A549 (cell line): ENCODE data around the gene POLQ. TPM values are rescaled to one million over a fixed set of nuclear protein-coding genes. Genes with fewer than 3 reads are reported as not detected.
A peak's percentile ranks its signal among the peaks of the same experiment; 100 is the strongest.
"Not testable (repeated sequence)": the region's sequence is repeated elsewhere in the genome, so short reads cannot be mapped to it uniquely, and the experiment has no call there.

Source experiments
- ATAC-seq, 2 experiments: fragments of 200-7000 bp in 1 of 2; fragments of >200 bp in 1 of 2; cut with Nextera tagmentation in 1 of 2; cut with Tn5 transposase in 1 of 2; 3 replicates each; pipeline versions ENCODE4 v1.8.0 to v1.9.1; 2018 to 2020; ENCODE audit warnings: mild to moderate bottlenecking in 1 of 2, moderate library complexity in 1 of 2
- CTCF ChIA-PET: fragments of 300-600 bp; sonication (Branson Sonifier 250); formaldehyde crosslinking; extraction: SDS; loops from one replicate; lab custom pipeline; 2021; ENCODE audit warnings: antibody characterized with exemption, inconsistent platforms; lab: Yijun Ruan, JAX
- POLR2A ChIA-PET: fragments of 350-600 bp; formaldehyde crosslinking; extraction: SDS; loops from one replicate; lab custom pipeline; 2021; ENCODE audit warnings: antibody characterized with exemption, inconsistent platforms; lab: Yijun Ruan, JAX
- DNase-seq, 2 experiments: peaks; one replicate each; pipeline versions ENCODE4 v3.0.0 to v3.0.0-alpha.2; 2011 to 2016; ENCODE audit warnings: low read depth in 1 of 2, low spot score in 1 of 2
- FAIRE-seq: peaks from 2 replicates; lab custom pipeline; 2011; peaks lifted over from hg19 to GRCh38; lab: Jason Lieb, UNC
- H3K27ac ChIP-seq, 2 experiments: fragments of >200 bp; sonication (Bioruptor Twin); formaldehyde crosslinking; 3 replicates each; pipeline ENCODE4 v1.5.1; 2016 to 2017
- H3K4me1 ChIP-seq: fragments of >200 bp; sonication (Bioruptor Twin); formaldehyde crosslinking; 3 replicates; pipeline ENCODE4 v1.6.1; 2016
- H3K4me2 ChIP-seq: fragments of >200 bp; sonication (Bioruptor Twin); formaldehyde crosslinking; 3 replicates; pipeline ENCODE4 v1.6.1; 2016
- H3K4me3 ChIP-seq: fragments of >200 bp; sonication (Bioruptor Twin); formaldehyde crosslinking; 3 replicates; pipeline ENCODE4 v1.5.1; 2016
- H3K9me3 ChIP-seq: fragments of >200 bp; sonication (Bioruptor Twin); formaldehyde crosslinking; 3 replicates; pipeline ENCODE4 v1.6.1; 2016
- CBX8 ChIP-seq: fragments of 200-600 bp; sonication (generic); IDR thresholded peaks from 2 replicates; pipeline ENCODE4 v1.6.1; 2016
- EHMT2 ChIP-seq: fragments of 200-600 bp; sonication (generic); IDR thresholded peaks from 2 replicates; pipeline ENCODE4 v1.6.1; 2016; ENCODE audit warnings: antibody characterized with exemption, low read depth, mild to moderate bottlenecking, moderate library complexity
- FOSL2 ChIP-seq, 2 experiments: fragments of 450-650 bp in 1 of 2; fragments of >200 bp in 1 of 2; sonication (Bioruptor Twin) in 1 of 2; formaldehyde crosslinking; IDR thresholded peaks; 2 replicates each; pipeline versions ENCODE4 v1.5.0 to v1.6.1; 2016 to 2020; ENCODE audit warnings: mild to moderate bottlenecking in 1 of 2, moderate library complexity in 1 of 2
- HDAC2 ChIP-seq: fragments of 200-600 bp; sonication (generic); IDR thresholded peaks from 2 replicates; pipeline ENCODE4 v1.6.1; 2016
- HEYL ChIP-seq: fragments of 250-450 bp; sonication (Bioruptor Pico); IDR thresholded peaks from 2 replicates; pipeline ENCODE4 v1.8.0; 2021; ENCODE audit warnings: mild to moderate bottlenecking, moderate library complexity
- HOXB5 ChIP-seq: fragments of 250-450 bp; sonication (Bioruptor Pico); IDR thresholded peaks from 2 replicates; pipeline ENCODE4 v1.5.0; 2020; ENCODE audit warnings: mild to moderate bottlenecking, moderate library complexity
- JUNB ChIP-seq: fragments of >200 bp; sonication (Bioruptor Twin); formaldehyde crosslinking; IDR thresholded peaks from 2 replicates; pipeline ENCODE4 v1.6.1; 2016
- MAFK ChIP-seq: fragments of 450-650 bp; IDR thresholded peaks from 2 replicates; pipeline ENCODE4 v1.6.1; 2014; ENCODE audit not compliant: partially characterized antibody
- NPAS2 ChIP-seq: fragments of 250-450 bp; sonication (Bioruptor Pico); IDR thresholded peaks from 2 replicates; pipeline ENCODE4 v1.8.0; 2022; ENCODE audit warnings: mild to moderate bottlenecking, moderate library complexity, borderline replicate concordance
- NR3C1 ChIP-seq: fragments of >200 bp; sonication (Bioruptor Twin); formaldehyde crosslinking; IDR thresholded peaks from 3 replicates; pipeline ENCODE4 v1.6.1; 2017
- PHF8 ChIP-seq: fragments of 200-600 bp; sonication (generic); IDR thresholded peaks from 2 replicates; pipeline ENCODE4 v1.6.1; 2016; ENCODE audit warnings: low read depth, mild to moderate bottlenecking, antibody characterized with exemption, moderate library complexity, borderline replicate concordance
- POLR2AphosphoS2 ChIP-seq: conservative IDR thresholded peaks from 2 replicates; pipeline ENCODE4 v1.6.1; 2012; ENCODE audit warnings: low read length, improper control_type of control experiment, inconsistent platforms
- RNF2 ChIP-seq: fragments of 200-600 bp; sonication (generic); IDR thresholded peaks from 2 replicates; pipeline ENCODE4 v1.6.1; 2016; ENCODE audit warnings: low read depth, mild to moderate bottlenecking, antibody characterized with exemption, moderate library complexity, borderline replicate concordance
- TP53 ChIP-seq: fragments of 250-450 bp; sonication (Bioruptor Pico); IDR thresholded peaks from 2 replicates; pipeline ENCODE4 v1.5.0; 2021; ENCODE audit warnings: mild to moderate bottlenecking, moderate library complexity
- ZC3H11A ChIP-seq: fragments of 450-650 bp; IDR thresholded peaks from 2 replicates; pipeline ENCODE4 v1.6.1; 2014; ENCODE audit warnings: antibody characterized with exemption, mild to moderate bottlenecking
- ZSCAN20 ChIP-seq: fragments of 250-450 bp; sonication (Bioruptor Pico); IDR thresholded peaks from 2 replicates; pipeline ENCODE4 v1.8.0; 2022; ENCODE audit warnings: mild to moderate bottlenecking, moderate library complexity
- WGBS: methylation state at CpG from one replicate; pipeline ENCODE4 v1.1.6; 2017; ENCODE audit errors: missing lambda C conversion rate; 5-methylcytosine and 5-hydroxymethylcytosine counted together
- polyA plus RNA-seq, 4 experiments: library from polyadenylated mRNA; depleted of rRNA in 3 of 4; stranded (reverse); fragments of >200 nt; fragmentation: RNase III in 1 of 4; extraction: RNeasy Plus Mini Kit Qiagen cat#74134 plus additional on column Dnase treatment in 1 of 4; gene quantifications; 2 replicates in 3 of 4; 3 replicates in 1 of 4; pipeline ENCODE4 v1.2.3, GENCODE V29; 2011 to 2017
- TF ChIP-seq, protein P1 (sequence below): fragments of 250-450 bp; sonication (Bioruptor Pico); IDR thresholded peaks from 2 replicates; pipeline ENCODE4 v1.5.0; 2020; ENCODE audit warnings: low read depth, mild to moderate bottlenecking, moderate library complexity
- TF ChIP-seq, protein P2 (sequence below): fragments of 250-450 bp; sonication (Bioruptor Pico); IDR thresholded peaks from 2 replicates; pipeline ENCODE4 v1.5.0; 2021; ENCODE audit warnings: mild to moderate bottlenecking, moderate library complexity, borderline replicate concordance

The POLQ gene
- polyA plus RNA-seq, 2 of the 4 experiments (the other 2 are of a cell fraction): 9.9 to 12.4 TPM

DNA sequence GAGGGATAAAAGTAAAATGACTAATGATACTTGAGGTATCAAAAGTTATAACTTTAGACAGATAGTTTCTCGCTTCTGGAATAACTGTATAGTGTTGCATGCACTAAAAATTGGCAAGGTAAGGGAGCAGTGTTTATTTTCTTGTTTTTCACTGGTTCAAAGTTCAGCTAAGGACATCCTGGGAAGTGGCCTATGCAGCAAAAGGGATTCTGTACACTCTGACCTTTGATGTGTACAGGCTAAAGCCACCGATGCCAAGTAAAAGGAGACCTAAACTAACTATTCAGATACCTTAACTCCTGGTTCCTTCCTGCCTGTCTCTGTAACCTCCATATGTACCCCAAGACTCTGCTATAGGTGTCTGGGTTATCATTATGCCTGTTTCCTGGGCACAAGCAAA, 49.1 kb upstream of the POLQ start:
- Histone ChIP-seq H3K4me1 (no peaks in the 10 kb centered on the region), H3K9me3 (no peaks in the 10 kb centered on the region), H3K27ac (no peak overlapping the region), H3K4me3 (no peak overlapping the region), H3K4me2 (no peak overlapping the region)
- ATAC-seq: no peak
- no peak for DNase-seq
- ChIA-PET POLR2A (no interaction called here), CTCF (interaction anchor here (0.9 kb wide), 1 partner anchor 15 kb away, joined by 3 read pairs; no protein-coding TSS in a partner anchor)
- 60% methylated on average over 2 of the region's 2 CpGs for WGBS
- FAIRE-seq: no peak
- TF ChIP-seq PHF8 (no peak), EHMT2 (no peak), TP53 (CRISPR knock-in tag) (no peak), NPAS2 (CRISPR knock-in tag) (no peak), HOXB5 (CRISPR knock-in tag) (no peak), HEYL (CRISPR knock-in tag) (no peak), POLR2AphosphoS2 (no peak), NR3C1 (no peak), ZSCAN20 (CRISPR knock-in tag) (no peak), RNF2 (no peak), HDAC2 (no peak), ZC3H11A (no peak), FOSL2 (IDR thresholded peaks at IDR 0.05) (no peak), FOSL2 (CRISPR knock-in tag; IDR thresholded peaks at IDR 0.05) (no peak)
- TF ChIP-seq, protein P1, sequence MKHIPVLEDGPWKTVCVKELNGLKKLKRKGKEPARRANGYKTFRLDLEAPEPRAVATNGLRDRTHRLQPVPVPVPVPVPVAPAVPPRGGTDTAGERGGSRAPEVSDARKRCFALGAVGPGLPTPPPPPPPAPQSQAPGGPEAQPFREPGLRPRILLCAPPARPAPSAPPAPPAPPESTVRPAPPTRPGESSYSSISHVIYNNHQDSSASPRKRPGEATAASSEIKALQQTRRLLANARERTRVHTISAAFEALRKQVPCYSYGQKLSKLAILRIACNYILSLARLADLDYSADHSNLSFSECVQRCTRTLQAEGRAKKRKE (CRISPR knock-in tag): no peak
- TF ChIP-seq, protein P2, sequence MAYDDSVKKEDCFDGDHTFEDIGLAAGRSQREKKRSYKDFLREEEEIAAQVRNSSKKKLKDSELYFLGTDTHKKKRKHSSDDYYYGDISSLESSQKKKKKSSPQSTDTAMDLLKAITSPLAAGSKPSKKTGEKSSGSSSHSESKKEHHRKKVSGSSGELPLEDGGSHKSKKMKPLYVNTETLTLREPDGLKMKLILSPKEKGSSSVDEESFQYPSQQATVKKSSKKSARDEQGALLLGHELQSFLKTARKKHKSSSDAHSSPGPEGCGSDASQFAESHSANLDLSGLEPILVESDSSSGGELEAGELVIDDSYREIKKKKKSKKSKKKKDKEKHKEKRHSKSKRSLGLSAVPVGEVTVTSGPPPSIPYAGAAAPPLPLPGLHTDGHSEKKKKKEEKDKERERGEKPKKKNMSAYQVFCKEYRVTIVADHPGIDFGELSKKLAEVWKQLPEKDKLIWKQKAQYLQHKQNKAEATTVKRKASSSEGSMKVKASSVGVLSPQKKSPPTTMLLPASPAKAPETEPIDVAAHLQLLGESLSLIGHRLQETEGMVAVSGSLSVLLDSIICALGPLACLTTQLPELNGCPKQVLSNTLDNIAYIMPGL (CRISPR knock-in tag): no peak

DNA sequence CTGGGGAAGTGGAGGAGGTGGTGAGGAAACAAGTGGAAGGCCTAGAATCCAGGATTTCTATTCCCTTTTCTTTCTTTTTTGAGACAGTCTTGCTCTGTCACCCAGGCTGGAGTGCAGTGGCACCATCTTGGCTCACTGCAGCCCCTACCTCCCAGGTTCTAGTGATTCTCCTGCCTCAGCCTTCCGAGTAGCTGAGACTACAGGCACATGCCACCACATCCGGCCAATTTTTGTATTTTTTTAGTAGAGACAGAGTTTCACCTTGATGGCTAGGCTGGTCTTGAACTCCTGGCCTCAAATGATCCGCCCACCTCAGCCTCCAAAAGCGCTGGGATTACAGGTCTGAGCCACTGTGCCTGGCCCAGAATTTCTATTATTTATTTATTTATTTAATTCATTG, 48.0 kb upstream of the POLQ start:
- ATAC-seq, H3K9me3 ChIP-seq, POLR2A ChIA-PET, H3K4me2 ChIP-seq, DNase-seq, FAIRE-seq, H3K27ac ChIP-seq, H3K4me3 ChIP-seq, H3K4me1 ChIP-seq: not testable (repeated sequence)
- WGBS: 65% methylated on average over 4 of the region's 4 CpGs
- CTCF ChIA-PET: interaction anchor here (0.9 kb wide), 1 partner anchor 14 kb away, joined by 3 read pairs; no protein-coding TSS in a partner anchor

DNA sequence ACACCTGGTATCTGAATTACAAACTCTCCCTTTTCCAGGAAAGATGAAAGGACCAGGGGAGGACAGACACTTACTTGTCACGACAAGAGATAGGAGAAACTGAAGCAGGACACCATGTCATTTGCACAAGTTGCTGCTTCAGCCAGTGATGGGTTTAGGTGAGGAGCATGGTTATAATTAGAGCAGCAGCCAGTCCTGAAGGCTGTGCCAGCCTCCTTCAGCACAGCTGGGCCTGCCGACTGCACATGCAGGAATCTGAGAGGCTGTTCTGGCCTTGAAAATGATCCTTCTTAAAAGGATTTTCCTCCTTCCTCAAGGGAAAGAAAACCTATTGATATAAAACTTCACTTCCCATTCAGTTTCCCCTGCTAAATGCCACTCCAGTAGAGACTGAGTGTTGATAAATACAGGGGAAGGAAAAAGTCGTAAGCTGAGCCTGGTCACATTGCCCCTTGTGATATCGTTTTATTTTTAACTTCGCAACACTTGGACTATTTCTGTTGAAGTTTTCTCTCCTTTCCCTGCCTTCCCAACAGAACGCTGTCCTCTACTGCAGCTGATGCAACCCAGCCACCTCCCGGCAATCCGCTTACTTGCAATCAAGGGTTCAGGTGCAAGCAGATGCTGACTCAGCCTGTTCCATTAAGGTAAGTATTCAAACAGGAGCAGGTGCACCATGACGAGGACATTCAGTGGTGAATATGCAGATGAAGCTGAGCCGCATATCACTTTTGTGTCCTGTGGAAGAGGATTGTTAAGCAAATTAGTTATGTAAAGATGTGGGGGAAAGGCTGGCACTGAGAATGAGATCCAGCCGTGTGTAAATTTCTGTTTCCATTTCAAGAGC, 47.3 kb upstream of the POLQ start, which contains the start of gene FBXO40:
TSS of gene FBXO40 (plus strand) at position 524 of the 847 bp plus-strand sequence. CDS start 27,197 bp downstream, outside the sequence.
- no peak within 1 kb of the TSS for H3K27ac ChIP-seq
- no peak within 1 kb of the TSS for H3K4me3 ChIP-seq
- H3K4me1 ChIP-seq: no peaks in the 10 kb centered on the region
- ATAC-seq: no peak
- no peak for DNase-seq
- no peak for FAIRE-seq
- CTCF ChIA-PET: no interaction called here
- TF ChIP-seq JUNB (no peak), CBX8 (no peak), MAFK (peak; percentile 57)
- WGBS: 81% methylated on average over 11 of the region's 11 CpGs
- H3K4me2 ChIP-seq: no peak within 1 kb of the TSS
- POLR2A ChIA-PET: no interaction called here
- no peaks in the 10 kb centered on the region for H3K9me3 ChIP-seq
